Activated T-cell treated with anti-CD3 and anti-CD28 coated beads for 48 hours (primary cell): Measurements from ENCODE around the gene COL7A1.

ENCODE experiments used
- DNase-seq: peaks from one replicate; pipeline ENCODE4 v3.0.0-alpha.2; 2020; ENCODE audit warnings: low read depth

The COL7A1 gene

DNA sequence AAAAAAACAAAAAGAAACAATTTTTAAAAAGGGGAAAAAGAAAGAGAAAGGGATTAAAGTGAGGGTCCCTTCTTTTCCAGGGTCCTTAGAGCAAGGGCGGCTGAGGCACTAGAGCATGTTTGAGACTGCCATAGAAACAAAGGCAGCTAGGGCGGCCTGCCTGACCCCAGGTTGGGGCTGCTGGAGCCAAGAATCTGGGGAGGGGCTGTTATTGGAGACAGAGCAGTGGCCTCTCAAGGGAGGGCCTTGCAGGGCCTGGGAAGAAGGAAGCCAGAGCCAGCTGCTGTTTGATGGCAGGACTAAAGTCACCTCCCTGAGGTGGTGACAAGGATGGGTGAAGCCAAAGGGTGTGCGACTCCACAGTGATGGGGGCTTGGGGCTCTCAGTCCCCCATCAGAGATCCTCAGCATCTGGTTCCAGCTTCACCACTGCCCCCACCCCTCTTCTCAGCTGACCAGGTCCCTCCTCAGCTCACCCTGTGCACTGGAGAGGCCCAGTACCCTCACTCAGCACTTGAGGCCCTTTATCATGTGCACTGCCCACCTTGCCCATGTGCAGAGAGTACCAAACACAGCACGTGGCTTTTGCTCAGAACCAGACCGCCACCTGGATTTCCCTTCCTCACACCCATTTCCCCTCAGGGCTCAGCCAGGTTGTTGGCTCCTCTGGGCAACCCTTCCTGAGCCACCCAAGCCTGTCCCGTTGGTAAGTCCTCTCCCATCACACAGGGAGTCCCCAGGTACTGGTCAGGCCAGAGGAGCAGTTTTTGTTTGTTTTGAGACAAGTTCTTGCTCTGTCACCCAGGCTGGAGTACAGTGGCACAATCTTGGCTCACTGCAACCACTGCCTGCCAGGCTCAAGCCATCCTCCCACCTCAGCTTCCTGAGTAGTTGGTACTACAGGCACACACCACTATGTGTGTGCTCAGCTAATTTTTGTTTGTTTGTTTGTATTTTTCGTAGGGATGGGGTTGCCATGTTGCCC, 24.7 kb upstream of the COL7A1 start:
- no peak for DNase-seq

DNA sequence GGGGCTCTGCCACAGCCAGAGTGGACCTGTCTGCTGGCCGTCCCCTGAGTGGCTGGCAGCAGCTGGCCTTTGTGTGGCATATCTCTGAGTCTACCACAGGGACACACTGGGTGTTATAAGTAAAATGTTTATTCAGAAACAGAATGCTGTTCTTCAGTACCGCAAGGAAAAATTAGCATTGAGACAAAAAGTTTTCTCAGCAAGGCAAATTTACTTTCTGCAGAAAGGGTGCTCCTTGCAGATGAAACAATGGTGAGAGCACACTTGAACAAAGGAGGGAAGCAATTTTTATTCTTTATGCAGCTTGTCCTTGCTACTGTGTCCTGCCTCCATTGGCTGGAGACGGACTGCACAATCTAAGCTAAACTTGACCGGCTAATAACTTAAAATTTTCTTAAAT, 22.4 kb upstream of the COL7A1 start:
- DNase-seq, result no peak

DNA sequence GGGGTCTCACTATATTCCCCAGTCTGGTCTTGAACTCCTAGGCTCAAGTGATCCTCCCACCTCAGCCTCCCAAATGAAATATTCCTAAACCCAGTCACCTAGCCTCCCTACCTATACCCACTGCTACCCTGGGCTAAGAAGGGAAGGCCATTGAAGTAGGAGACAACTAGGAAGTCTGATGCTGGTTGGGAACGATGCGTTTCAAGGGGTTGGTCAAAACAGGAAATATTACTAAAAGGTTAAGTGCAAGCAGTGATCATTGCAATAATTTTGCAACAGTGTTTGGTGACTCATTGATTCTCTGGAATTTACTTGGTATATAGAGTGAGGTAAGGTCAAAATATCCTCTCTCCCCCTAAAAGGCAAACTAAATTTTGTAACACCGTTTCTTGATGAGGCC, 18.9 kb upstream of the COL7A1 start:
- no peak for DNase-seq

DNA sequence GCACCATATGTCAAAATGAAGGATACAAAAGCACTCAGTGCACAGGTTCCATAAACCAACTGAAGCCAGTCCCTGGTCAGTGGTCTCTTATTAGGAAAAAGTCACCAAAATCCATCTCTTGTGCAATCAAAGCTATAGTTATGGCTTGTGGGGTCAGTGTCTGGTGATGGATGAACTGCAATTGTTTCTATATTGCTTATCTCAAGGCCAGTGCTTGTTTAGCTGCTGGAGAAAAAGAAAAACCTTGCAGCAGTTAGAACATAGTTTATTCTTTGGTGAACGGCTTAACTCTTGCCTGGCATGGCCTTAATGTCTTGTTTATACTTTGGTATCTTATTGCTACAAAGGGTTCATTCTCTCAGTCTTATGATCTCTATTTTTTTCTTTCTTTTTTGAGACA, 17.2 kb upstream of the COL7A1 start:
- DNase-seq, result no peak

DNA sequence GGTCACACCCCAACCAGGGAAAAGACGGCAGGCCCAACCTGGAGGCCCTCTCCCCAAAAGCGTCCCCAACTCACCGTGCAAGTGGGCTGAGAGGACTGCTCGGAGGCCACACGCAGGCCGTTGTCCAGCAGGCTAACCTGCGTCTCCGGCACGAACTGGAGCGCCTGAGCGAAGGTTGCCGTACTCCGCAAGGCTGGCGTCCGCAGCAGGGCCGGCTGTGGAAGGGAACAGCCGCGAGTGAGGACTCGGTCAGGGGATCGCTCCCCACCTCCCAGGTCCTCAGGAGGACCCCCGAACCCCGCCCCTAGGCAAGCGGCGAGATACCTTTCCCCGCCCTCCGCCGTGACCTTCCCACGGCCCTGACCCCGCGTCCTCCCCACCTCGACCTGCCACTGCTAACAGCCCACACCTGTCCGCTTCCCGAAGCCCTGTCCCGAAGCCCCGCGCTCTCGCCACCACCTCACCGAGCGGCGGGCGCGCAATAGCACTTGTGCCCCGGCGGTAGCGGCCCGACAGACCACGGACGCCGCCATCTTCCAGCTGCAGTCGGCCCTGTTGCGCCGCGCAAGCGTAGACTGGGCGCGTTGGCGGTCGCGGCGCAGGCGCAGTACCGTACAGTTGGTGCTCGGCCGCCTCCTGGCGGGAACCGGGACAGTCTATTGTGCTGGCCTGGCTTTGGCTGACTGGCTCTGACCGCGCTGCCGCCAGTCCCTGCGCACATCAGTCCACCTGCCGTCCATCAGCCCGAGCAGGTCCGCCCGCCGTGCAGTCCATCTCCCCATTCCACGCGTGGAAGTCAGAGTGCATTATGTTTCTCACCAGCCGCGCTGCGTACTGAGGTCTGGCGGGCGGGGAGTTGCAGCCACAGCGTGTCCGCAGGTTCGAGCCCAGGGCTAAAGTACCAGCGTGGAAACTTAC, 14.2 kb upstream of the COL7A1 start, which contains the start of gene UQCRC1:
TSS of gene UQCRC1 (minus strand) at position 559 of the 918 bp plus-strand sequence. CDS start at position 533, 26 bp downstream.
- DNase-seq, result peak; percentile 92

DNA sequence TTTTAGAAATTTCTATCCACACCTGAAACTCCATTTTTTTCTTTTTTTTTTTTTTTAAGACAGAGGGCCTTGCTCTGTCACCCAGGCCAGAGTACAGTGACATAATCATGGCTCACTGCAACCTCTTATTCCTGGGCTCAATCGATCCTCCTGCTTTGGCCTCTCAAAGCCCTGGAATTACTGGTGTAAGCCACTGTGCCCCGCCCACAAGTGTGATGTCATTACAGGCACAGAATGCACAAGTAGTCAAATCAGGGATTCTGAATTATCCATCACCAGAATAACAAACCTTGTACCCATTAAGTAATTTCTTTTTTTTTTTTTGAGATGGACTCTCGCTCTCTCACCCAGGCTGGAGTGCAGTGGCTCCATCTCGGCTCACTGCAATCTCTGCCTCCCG, 12.4 kb upstream of the COL7A1 start:
- DNase-seq, result no peak

DNA sequence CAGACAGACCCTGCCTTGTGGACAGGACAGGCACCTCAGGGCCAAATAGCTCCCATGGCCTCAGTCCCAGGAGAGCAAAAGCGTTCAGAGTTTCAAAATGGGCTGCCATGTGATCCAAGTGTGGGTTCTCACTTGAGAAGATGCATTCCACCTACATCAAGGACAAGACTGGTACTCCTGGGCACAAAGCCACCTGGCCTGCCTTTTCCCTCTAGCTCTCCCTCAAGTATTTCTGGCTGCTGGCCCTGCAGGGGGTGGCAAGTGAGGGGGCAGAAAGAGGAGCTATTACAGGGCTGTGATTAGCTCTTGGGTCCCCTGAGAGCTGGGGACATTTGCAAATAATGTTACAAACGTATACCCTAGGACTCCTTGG, 6.5 kb upstream of the COL7A1 start:
- DNase-seq, result no peak

DNA sequence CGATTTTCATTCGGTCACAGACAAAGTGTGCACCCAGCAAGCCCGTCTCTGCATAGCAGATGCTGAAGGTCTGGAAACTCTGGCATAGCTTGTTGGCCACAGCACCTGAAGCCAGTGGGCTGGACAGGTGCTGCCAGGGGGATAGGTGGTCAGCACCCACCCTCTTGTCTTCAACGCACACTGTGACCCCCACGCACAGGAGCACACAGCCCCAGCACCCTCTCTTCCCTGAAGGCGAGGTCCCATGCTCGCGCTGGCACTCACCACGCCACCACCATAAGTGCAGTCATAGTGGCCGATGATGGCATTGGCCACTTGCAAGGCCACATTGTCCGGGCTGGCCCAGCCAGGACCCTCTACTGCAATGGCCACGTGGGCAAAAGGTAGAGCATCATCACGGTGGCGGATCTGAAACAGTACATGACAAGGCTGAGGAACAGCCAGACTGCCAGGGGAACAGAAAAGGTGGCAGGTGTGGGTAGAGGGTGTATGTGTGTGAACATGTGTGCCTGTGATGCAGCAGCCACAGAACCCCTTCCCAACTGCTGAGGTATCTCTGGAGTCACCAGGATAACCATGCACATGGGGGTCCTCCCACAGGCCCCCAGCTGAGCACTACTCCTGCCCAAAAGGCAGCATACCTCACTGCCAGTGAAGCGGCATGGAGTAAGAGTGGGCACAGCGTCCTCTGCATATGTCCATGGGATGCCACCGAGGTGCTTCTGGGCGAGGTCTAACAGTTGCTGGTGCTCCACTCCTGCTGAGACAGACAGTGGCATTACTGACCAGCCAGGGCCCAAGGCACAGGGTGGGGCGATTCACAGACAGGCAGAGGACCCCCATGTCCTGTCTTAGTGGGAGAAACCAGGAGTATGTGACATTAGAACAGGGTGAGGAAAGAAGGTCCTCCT, 5.8 kb upstream of the COL7A1 start:
- DNase-seq, result no peak

DNA sequence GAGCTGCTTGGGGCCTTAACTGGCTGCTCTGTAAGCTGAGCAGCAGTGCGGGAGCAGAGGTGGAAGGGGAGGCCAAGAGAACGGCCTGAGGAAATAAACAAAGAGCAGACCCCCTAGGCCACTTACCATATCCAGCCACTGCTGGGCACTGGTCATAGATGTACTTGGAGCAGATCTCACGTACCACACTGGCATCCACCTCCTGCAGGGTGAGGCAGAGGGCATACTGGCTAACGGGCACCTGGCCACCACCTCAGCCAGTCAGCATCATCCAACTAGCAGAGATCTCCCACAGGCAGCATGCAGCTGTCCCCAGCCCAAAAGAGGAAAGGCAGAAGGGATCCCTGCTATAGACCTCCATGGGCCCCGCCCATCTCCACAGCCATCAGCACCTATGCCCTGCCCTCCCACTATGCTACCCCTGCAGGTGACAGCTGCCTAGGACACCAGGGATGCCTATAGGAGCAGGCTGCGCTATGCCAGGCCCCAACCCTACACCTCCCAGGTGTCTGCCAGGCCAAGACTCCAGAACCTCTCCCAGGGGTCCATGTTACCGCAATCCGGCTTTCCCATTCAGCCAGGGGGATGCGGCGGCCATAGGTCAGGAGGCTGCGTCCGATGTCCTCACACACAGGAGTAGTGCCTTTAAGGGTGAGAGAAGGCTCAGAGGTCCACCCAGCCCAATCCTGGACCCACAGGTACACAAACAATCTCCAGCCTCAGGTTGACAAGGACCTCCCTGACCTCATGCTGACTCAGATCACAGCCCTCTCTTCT, 4.6 kb upstream of the COL7A1 start:
- DNase-seq, result no peak

DNA sequence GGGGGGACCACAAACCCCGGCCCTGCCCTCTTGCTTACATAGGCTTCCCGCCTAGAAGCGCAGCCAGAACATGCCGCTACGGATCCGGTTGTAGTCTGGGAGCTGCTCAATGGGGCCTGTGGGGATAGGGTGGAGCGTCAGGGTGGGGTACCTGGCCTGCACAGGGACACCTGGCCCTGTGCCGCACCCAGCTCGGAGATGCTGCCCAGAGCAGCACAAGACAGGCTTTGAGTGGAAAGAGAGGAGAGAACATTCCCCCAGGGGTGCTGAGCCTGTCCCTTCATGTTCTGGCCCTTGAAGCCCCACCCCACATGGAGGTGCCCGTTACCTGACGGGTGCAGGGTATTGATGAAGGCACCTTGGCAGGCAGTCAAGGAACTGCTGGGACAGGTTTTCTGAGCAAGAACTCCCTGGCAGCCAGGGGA, 4.0 kb upstream of the COL7A1 start:
- no peak for DNase-seq

DNA sequence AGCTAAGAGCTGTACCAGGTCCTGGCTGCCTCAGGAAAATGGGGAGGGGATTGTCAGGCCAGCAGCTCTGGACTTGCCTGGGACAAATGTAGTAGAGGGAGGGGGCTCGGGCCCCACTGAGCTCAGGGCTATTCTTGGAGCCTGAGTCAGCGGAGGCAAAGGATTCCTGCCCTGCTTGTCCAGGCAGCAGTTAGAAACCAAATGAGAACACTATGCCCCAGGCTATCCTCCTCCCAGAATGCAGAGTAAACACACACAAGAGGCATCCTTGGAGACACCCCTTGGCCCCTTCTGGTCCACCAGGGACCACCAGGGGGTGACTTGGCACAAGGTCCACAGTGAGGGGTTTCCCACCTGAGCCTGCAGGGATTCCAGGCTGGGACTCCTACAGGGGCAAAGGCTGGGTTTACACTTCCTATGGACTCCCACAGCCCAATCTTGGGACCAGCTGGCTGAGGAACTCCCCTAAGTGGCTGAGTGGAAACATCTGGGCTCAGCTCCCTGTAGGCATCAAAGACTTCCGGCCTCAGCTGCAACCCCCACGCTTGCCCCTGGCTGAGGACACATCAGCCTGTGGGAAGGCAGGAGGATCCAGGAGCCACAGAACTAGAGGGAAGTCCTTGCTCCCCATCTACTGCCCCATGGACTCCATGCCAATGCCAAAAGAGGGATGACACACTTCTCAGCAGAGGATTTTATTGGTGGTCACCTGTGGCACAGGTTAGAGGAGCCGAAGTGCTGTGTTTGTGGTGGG, 3.4 kb upstream of the COL7A1 start:
- no peak for DNase-seq

DNA sequence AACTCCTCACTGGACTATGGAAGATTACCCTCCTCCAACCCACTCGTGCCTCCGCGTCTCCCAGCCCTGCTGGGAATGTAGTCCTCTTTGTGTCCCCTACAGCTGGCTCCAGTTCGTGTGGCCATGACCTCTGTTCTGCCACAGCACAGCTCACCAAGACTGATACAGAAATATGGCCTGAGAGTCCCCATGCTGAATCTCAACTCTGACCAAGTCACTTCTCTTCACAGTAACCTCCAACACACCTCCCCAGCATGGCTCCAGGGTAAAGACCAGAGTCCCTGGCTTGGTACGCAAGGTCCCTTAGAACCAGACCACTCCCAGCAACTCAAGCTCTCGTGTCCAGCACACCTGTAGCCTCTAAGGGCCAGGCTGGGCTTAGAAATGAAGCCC, 2.3 kb upstream of the COL7A1 start:
- no peak for DNase-seq

DNA sequence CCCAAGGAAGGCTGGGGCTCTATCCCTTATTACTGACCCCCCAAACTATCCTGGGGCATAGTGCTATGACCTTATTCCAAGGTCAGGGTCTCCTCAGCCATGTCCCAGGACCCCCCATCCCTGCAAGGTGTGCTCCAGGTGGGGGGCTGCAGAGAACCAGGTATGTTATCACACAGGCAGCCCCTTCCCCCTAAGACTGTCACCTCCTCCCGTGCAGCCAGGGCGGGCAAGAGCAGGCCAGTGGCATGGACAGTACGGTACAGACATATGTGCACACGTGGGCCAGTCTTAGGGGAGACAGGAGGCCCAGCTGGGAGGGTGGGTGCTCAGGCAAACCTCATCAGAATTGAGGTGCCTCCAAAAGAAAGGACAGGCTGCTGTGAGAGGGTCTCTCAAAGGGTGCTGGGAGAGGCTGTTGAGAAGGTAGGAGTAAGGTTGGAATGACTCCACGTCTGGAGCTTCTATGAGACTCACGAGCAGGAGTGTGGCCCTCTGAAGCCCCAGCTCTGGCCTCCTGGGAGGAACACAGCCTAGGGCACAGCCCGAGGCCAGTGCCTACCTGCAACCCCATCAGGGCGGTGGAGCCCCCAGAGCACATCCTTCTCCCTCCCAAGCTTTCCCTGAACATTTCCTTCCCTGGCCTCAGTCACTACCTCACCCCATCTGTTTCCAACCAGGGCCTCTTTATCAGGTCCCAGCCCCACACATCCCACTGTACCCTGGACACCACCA, 1.7 kb upstream of the COL7A1 start:
- no peak for DNase-seq

DNA sequence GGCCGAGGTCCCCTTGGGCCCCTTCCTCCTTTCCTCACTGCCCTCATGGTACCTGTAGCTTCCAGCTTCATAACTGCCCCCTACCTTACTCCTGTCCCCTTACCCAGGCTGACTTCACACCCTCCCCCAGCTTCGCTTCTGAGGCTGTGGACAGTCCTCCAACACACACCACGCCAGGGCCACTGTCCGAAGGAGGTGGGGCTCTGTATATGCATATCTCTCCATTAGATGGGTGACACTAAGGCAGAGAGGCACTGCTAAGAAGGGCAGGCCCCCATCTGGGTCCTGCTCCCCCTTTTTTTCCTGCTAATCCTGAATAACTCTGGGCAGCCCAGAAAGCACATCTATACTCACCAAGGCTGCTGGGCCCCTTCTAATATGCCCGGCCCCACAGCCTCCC, 1.0 kb upstream of the COL7A1 start:
- no peak for DNase-seq

DNA sequence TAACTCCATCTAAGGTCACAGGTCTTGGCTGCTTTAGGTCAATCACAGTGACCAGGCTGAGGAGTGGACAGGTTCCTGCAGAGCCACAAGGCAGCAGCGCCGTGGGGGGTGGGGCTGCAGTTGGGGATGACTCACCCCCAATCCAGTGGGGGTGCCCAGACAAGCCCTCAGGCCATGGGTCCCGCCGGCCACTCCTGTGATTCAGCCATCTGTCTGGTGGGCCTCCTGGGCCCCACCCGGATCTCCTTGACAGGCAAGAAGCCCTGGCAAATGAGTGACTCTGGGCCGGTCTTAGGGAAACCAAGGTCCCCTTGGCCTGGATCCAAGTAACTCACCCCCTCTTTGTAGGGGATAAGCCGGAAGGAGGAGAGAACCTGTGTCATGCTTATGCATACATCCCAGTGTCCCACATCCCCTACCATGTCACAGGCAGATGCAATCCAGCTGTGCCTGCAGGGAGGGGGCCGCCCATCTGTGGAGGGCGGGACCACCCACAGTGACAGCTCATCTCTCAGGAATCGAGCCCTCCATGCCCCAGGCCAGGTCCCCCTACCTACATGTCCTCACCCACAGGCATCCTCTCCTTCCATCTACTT, 495 bp upstream of the COL7A1 start:
- no peak for DNase-seq

DNA sequence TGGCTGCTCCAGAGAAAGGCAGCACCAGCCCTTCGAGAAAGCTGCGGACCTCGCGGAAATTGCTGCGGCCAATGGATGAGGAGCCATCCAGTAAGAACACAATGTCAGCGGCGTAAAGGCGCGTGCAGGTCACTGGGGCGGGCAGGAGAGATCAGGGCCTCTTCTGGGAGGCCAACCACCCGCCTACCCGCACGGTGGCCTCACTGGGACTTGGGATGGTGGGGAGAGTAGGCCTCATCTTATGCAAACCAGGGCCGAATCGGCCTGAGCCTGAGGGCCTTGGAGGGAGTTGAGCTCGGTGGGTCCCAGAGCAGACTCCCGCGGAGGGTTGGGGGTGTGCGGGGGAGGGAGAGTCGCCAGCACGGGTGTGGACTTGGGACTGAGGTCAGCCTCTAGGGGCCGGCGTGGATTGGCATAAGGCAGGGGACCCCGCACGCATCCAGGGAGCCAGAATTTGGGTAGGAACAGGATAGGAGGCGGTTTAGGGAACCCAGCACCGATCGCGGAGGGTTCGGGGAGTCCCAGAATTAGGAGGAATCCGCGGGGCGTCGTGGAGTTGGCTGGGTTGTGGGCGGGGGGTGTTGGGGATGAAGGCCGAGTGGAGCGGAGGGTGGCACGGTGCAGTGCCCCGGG, 596 bp downstream of the COL7A1 start:
- no peak for DNase-seq

DNA sequence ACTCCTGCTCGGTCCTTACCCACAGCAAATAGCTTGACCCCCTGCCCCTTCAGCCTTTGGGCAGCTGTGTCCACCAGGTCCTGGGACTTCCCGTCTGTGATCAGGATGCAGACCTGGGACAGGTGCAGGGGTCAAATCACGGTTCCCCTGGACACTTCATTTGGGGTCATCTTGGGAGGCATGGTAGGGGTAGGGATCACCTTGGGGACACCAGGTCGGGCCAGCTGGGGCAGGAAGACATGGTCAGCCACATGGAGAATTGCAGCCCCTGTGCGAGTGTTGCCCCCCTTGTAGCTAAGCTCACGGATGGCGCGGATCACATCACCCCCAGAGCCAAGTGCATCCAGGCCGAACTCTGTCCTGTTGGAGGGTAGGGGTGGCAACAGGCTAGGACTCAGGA, 1.8 kb downstream of the COL7A1 start:
- no peak for DNase-seq

DNA sequence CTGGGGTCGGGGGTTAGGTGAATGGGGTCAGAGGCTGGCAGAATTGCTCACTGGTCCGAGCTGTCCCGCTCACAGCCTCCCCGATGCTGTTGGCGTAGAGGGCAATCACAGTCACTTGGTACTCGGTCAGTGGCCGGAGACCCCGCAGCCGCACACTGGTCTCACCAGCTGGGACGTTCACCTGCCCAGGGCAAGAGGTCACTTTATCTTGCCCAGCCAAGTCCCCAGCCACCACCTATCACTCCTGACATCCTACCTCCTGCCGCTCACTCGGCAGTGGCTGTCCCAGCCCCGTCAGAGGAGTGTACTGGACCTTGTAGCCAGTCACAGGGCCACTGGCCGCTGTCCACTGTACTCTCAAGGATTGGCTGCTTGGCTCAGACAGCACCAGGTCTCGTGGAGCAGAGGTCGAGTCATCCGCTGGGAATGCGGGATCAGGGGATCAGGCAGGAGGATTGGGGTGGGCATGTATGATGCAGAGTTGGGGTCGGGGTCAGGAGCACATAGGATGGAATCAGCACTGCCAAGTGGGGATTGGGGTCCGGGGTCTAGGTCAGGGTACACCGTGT, 2.5 kb downstream of the COL7A1 start:
- DNase-seq, result no peak
